ENCODE results near the gene USP28.

DNA sequence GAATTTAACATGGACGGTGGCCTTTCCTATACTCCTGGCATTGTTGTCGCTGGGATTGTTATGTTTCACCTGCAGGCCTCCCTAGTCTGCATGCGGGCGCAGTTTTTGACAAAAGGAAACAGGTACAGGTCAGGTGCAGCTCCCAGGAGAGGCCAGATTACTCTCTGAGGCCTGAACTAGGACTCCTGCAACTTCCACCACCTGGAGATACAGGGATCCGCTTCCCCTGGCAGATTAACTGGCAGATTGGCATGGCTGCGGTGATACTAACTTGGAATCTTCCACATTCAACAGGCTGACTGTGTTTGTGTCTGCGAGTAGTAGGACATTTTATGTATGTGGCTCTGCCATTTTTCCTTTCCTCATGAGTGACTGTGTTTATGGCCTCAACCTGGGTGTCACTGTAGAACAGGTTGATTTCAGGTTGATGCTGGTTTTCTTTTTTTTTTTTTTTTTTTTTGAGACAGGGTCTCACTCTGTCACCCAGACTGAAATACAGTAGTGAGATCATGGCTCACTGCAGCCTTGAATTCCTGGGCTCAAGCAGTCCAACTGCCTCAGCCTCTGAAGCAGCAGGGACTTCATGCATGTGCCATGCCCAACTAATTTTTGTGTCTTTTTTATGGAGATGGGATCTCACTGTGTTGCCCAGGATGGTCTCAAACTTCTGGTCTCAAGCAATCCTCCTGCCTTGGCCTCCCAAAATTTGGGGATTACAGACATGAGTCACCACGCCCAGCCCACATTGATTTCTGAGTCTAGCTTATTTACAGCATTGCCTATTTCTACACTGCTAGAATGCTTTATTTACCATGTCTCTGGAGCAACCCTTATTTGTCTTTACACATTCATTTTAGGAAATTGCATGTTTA is 1.7 kb upstream of the USP28 start:
- TF ChIP-seq, protein P1, sequence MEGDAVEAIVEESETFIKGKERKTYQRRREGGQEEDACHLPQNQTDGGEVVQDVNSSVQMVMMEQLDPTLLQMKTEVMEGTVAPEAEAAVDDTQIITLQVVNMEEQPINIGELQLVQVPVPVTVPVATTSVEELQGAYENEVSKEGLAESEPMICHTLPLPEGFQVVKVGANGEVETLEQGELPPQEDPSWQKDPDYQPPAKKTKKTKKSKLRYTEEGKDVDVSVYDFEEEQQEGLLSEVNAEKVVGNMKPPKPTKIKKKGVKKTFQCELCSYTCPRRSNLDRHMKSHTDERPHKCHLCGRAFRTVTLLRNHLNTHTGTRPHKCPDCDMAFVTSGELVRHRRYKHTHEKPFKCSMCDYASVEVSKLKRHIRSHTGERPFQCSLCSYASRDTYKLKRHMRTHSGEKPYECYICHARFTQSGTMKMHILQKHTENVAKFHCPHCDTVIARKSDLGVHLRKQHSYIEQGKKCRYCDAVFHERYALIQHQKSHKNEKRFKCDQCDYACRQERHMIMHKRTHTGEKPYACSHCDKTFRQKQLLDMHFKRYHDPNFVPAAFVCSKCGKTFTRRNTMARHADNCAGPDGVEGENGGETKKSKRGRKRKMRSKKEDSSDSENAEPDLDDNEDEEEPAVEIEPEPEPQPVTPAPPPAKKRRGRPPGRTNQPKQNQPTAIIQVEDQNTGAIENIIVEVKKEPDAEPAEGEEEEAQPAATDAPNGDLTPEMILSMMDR (IDR thresholded peaks at IDR 0.05), result no peak
- no peak for TF ChIP-seq POLR2A (IDR thresholded peaks at IDR 0.05)
